ENCODE data around the gene TOMM20.
"Not testable (repeated sequence)": the region's sequence is repeated elsewhere in the genome, so short reads cannot be mapped to it uniquely, and the experiment has no call there.

DNA sequence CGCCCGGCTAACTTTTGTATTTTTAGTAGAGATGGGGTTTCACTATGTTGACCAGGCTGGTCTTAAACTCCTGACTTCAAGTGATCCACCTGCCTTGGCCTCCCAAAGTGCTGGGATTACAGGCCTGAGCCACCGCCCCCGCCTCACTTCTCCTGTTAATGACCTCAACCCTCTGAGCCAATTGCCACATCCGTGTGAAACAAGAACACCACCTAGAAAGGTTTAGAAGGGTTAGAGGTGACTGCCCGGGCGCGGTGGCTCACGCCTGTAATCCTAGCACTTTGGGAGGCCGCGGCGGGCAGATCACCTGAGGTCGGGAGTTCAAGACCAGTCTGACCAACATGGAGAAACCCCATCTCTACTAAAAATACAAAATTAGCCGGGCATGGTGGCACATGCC lies 36.2 kb downstream of the TOMM20 start:
- TF ChIP-seq, protein P1, sequence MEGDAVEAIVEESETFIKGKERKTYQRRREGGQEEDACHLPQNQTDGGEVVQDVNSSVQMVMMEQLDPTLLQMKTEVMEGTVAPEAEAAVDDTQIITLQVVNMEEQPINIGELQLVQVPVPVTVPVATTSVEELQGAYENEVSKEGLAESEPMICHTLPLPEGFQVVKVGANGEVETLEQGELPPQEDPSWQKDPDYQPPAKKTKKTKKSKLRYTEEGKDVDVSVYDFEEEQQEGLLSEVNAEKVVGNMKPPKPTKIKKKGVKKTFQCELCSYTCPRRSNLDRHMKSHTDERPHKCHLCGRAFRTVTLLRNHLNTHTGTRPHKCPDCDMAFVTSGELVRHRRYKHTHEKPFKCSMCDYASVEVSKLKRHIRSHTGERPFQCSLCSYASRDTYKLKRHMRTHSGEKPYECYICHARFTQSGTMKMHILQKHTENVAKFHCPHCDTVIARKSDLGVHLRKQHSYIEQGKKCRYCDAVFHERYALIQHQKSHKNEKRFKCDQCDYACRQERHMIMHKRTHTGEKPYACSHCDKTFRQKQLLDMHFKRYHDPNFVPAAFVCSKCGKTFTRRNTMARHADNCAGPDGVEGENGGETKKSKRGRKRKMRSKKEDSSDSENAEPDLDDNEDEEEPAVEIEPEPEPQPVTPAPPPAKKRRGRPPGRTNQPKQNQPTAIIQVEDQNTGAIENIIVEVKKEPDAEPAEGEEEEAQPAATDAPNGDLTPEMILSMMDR (IDR thresholded peaks at IDR 0.05): not testable (repeated sequence)
- TF ChIP-seq POLR2A (IDR thresholded peaks at IDR 0.05): not testable (repeated sequence)

Data from testis (tissue), 2 donors.